ENCODE data around the gene STK4. TPM values are rescaled to one million over a fixed set of nuclear protein-coding genes. Genes with fewer than 3 reads are reported as not detected.

STK4 gene
- total RNA-seq, 6 experiments from 2014 or later = 34.3 to 46.6 (median 36.6) TPM

- Mint-ChIP-seq H3K36me3 (ENCODE audit: low read depth) (peaks cover 29% of the 10 kb centered on the region), H3K4me3 (peak overlapping the region; percentile 93)
These were observed 7.2 kb upstream of the STK4 start for GRCh38 chr20:44959082-44959637.

GRCh38 chr20:44959638-44960102 is 6.6 kb upstream of the STK4 start:
- Mint-ChIP-seq H3K36me3 (ENCODE audit: low read depth) (peaks cover 28% of the 10 kb centered on the region), H3K4me1 (ENCODE audit: low read depth) (peaks cover 54% of the 10 kb centered on the region), H3K9me3 (no peaks in the 10 kb centered on the region), H3K27me3 (ENCODE audit: insufficient read depth) (no peaks in the 10 kb centered on the region), H3K27ac (peak overlapping the region; percentile 90), H3K4me3 (peak overlapping the region; percentile 93)
- TF ChIP-seq CTCF (IDR thresholded peaks at IDR 0.05) = no peak
- DNase-seq = peak; percentile 48

More at GRCh38 chr20:44959082-44959637, 7.2 kb upstream of the STK4 start:
- Mint-ChIP-seq H3K9me3 (no peaks in the 10 kb centered on the region), H3K4me1 (ENCODE audit: low read depth) (peaks cover 55% of the 10 kb centered on the region), H3K27me3 (ENCODE audit: insufficient read depth) (no peaks in the 10 kb centered on the region), H3K27ac (peak overlapping the region; percentile 90)
- DNase-seq = peak; percentile 20
- no peak for TF ChIP-seq CTCF (IDR thresholded peaks at IDR 0.05)

GRCh38 chr20:44960103-44960852 is 6.0 kb upstream of the STK4 start, which contains the start of gene TOMM34:
Gene TOMM34 (minus strand): TSS chr20:44960397. CDS start chr20:44960333, 64 bp downstream.
- peaks cover 54% of the 10 kb centered on the region for H3K4me1 Mint-ChIP-seq (ENCODE audit: low read depth)
- no peaks in the 10 kb centered on the region for H3K9me3 Mint-ChIP-seq
- H3K27ac Mint-ChIP-seq = peak within 1 kb of the TSS; percentile 90
- peak; percentile 86 for DNase-seq
- peak within 1 kb of the TSS; percentile 93 for H3K4me3 Mint-ChIP-seq
- H3K36me3 Mint-ChIP-seq (ENCODE audit: low read depth) = peaks cover 22% of the 10 kb centered on the region
- no peak for TF ChIP-seq CTCF (IDR thresholded peaks at IDR 0.05)
- H3K27me3 Mint-ChIP-seq (ENCODE audit: insufficient read depth) = no peaks in the 10 kb centered on the region

- DNase-seq = no peak
These were observed 5.1 kb upstream of the STK4 start for GRCh38 chr20:44961011-44961869.

More at GRCh38 chr20:44961011-44961869, 5.1 kb upstream of the STK4 start:
- H3K36me3 Mint-ChIP-seq (ENCODE audit: low read depth) = peaks cover 15% of the 10 kb centered on the region
- peaks cover 61% of the 10 kb centered on the region for H3K4me1 Mint-ChIP-seq (ENCODE audit: low read depth)
- H3K4me3 Mint-ChIP-seq = peak overlapping the region; percentile 56
- no peaks in the 10 kb centered on the region for H3K9me3 Mint-ChIP-seq
- TF ChIP-seq CTCF (IDR thresholded peaks at IDR 0.05) = no peak
- H3K27me3 Mint-ChIP-seq (ENCODE audit: insufficient read depth) = no peaks in the 10 kb centered on the region
- peak overlapping the region; percentile 90 for H3K27ac Mint-ChIP-seq

Measured in HFFc6 (cell line).